ENCODE results near the gene KIF1A.

KIF1A gene

GRCh38 chr2:240725266-240725665, 94.8 kb downstream of the KIF1A start:
- no peak overlapping the region for H3K9ac ChIP-seq (ENCODE audit: low read length)
- no peak overlapping the region for H3K4me3 ChIP-seq (ENCODE audit: low read length)
- DNase-seq, result no peak
- H3K27ac ChIP-seq (ENCODE audit: low read length), result no peak overlapping the region
- no peaks in the 10 kb centered on the region for H3K79me2 ChIP-seq (ENCODE audit: low read length)
- no peaks in the 10 kb centered on the region for H4K20me1 ChIP-seq (ENCODE audit: insufficient read depth, low read length)
- TF ChIP-seq EZH2phosphoT487 (IDR thresholded peaks at IDR 0.05; ENCODE audit: low read length) (no peak), EZH2 (optimal IDR thresholded peaks at IDR 0.05; ENCODE audit: low read depth, low read length) (no peak), CTCF (IDR thresholded peaks at IDR 0.05; ENCODE audit: low read length) (no peak)
- H3K36me3 ChIP-seq (replicated peaks; ENCODE audit: insufficient read depth, low read length), result no peaks in the 10 kb centered on the region
- no peak overlapping the region for H3K4me2 ChIP-seq (ENCODE audit: low read depth, low read length)
- H3K9me2 ChIP-seq (replicated peaks; ENCODE audit: insufficient read depth, low read length), result no peaks in the 10 kb centered on the region
- no peaks in the 10 kb centered on the region for H3K4me1 ChIP-seq (ENCODE audit: low read length)
- no peaks in the 10 kb centered on the region for H3K9me3 ChIP-seq (replicated peaks; ENCODE audit: insufficient read depth, low read length)
- H3F3A ChIP-seq (ENCODE audit: insufficient read depth, low read length), result no peaks in the 10 kb centered on the region
- peaks cover 72% of the 10 kb centered on the region for H3K27me3 ChIP-seq (replicated peaks; ENCODE audit: insufficient read depth, low read length)
- H2AFZ ChIP-seq (ENCODE audit: low read length), result no peak overlapping the region

- H4K20me1 ChIP-seq (ENCODE audit: insufficient read depth, low read length), result no peaks in the 10 kb centered on the region
- H3K36me3 ChIP-seq (replicated peaks; ENCODE audit: insufficient read depth, low read length), result no peaks in the 10 kb centered on the region
- TF ChIP-seq EZH2 (optimal IDR thresholded peaks at IDR 0.05; ENCODE audit: low read depth, low read length) (no peak), CTCF (IDR thresholded peaks at IDR 0.05; ENCODE audit: low read length) (no peak), EZH2phosphoT487 (IDR thresholded peaks at IDR 0.05; ENCODE audit: low read length) (no peak)
- no peak overlapping the region for H2AFZ ChIP-seq (ENCODE audit: low read length)
- H3K9me3 ChIP-seq (replicated peaks; ENCODE audit: insufficient read depth, low read length), result no peaks in the 10 kb centered on the region
- no peak overlapping the region for H3K27ac ChIP-seq (ENCODE audit: low read length)
- H3K79me2 ChIP-seq (ENCODE audit: low read length), result no peaks in the 10 kb centered on the region
- DNase-seq, result no peak
- peaks cover 75% of the 10 kb centered on the region for H3K27me3 ChIP-seq (replicated peaks; ENCODE audit: insufficient read depth, low read length)
- no peaks in the 10 kb centered on the region for H3K4me1 ChIP-seq (ENCODE audit: low read length)
- no peak overlapping the region for H3K4me3 ChIP-seq (ENCODE audit: low read length)
- H3K4me2 ChIP-seq (ENCODE audit: low read depth, low read length), result no peak overlapping the region
- no peaks in the 10 kb centered on the region for H3F3A ChIP-seq (ENCODE audit: insufficient read depth, low read length)
- no peaks in the 10 kb centered on the region for H3K9me2 ChIP-seq (replicated peaks; ENCODE audit: insufficient read depth, low read length)
- no peak overlapping the region for H3K9ac ChIP-seq (ENCODE audit: low read length)
These were observed 95.6 kb downstream of the KIF1A start for GRCh38 chr2:240724431-240724830.

GRCh38 chr2:240723851-240724250, 96.2 kb downstream of the KIF1A start:
- Histone ChIP-seq H3K4me2 (ENCODE audit: low read depth, low read length) (no peak overlapping the region), H3K27ac (ENCODE audit: low read length) (no peak overlapping the region), H3K9me2 (replicated peaks; ENCODE audit: insufficient read depth, low read length) (no peaks in the 10 kb centered on the region), H3K9me3 (replicated peaks; ENCODE audit: insufficient read depth, low read length) (no peaks in the 10 kb centered on the region), H3K4me3 (ENCODE audit: low read length) (no peak overlapping the region), H3K4me1 (ENCODE audit: low read length) (no peaks in the 10 kb centered on the region), H3K9ac (ENCODE audit: low read length) (no peak overlapping the region), H3K36me3 (replicated peaks; ENCODE audit: insufficient read depth, low read length) (no peaks in the 10 kb centered on the region), H4K20me1 (ENCODE audit: insufficient read depth, low read length) (no peaks in the 10 kb centered on the region), H3K27me3 (replicated peaks; ENCODE audit: insufficient read depth, low read length) (peaks cover 75% of the 10 kb centered on the region), H3K79me2 (ENCODE audit: low read length) (no peaks in the 10 kb centered on the region), H2AFZ (ENCODE audit: low read length) (no peak overlapping the region), H3F3A (ENCODE audit: insufficient read depth, low read length) (no peaks in the 10 kb centered on the region)
- no peak for DNase-seq
- no peak for TF ChIP-seq CTCF (IDR thresholded peaks at IDR 0.05; ENCODE audit: low read length)
- TF ChIP-seq EZH2 (optimal IDR thresholded peaks at IDR 0.05; ENCODE audit: low read depth, low read length), result no peak
- no peak for TF ChIP-seq EZH2phosphoT487 (IDR thresholded peaks at IDR 0.05; ENCODE audit: low read length)

Measured in MM.1S (cell line).